HG02943 (cell line): Measurements from ENCODE around the gene TSR2.
"Not testable (repeated sequence)": the region's sequence is repeated elsewhere in the genome, so short reads cannot be mapped to it uniquely, and the experiment has no call there.

Experiments used
- ATAC-seq: cut with Tn5 transposase; IDR thresholded peaks from one replicate; pipeline ENCODE4 v1.9.1; 2021; ENCODE audit warnings: mild to moderate bottlenecking, low read depth, moderate library complexity; ENCODE audit not compliant: unreplicated experiment

The TSR2 gene

DNA sequence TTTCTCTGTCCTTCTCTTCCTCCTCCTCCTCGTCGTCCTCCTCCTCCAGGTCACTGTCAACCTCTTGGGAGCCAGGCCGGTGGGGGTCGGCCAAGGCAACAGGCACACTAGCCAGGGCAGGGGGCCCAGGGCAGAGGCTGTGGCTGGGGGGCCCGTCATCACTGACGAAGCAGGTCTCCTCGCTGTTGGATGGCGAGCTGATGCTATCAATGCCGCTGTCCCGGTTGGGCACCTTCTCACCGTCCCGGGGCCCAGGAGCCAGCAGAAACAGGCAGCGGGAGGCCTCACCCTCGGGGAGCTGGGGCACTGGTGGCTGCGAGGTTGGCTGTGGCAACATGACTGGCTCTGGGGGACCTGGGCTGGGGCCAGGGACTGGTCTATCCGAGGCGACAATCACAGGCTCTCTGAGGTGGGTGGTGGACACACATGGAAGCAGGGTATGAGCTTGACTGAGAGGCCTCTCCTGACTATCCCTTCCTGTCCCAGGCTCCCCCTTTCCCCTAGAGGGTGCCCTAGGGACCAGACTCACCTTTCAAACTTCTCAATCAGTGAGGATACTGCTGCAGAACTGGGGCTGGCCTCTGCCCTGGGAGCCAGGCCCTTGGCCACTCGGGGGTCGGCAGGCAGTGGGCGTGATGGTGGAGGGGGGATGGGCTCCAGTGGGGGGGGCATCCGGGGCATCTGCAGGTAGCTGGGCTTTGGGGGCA, 30.0 kb downstream of the TSR2 start:
- ATAC-seq = no peak

DNA sequence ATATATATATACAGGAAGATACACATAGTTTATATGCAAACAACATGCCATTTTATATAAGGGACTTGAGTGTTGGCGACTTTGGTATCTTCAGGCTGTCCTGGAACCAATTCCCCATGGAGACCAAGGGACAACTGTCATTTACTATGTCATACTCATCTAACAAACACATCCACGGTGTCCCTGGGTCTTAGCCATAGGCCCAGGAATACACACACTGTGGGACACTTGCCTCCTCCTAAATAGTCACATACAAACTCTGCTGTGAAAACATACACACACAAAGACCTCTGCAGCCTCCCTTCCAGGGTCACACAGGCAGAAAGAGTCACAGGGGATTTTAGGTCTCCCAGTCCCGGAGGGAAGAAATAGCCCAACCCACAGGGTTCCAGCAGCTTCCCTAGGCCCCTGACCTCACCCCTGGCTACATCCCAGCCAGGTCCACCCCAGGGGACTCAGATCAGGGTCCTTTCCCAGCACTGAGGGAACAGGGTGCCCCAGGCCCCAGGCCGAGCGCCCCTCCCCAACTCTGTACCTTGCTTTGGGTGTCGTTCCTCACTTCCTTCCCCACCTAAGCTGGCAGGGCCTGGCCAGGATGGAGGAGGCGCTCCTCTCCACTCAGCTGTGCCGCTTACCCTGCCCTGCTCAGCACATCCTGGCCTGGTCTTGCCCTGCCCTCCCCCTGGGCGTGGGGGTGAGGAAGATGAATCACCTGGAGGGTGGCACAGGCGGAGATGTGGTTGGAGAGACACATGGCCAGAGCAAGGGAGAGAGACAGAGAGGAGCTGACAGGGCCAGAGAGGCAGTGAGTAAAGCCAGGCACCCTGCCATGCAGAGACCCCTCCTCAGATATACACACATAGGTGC, 34.0 kb downstream of the TSR2 start:
- no peak for ATAC-seq

- no peak for ATAC-seq
Measured at GRCh38 chrX:54479136-54480111, 39.2 kb downstream of the TSR2 start.

- ATAC-seq = no peak
Measured at GRCh38 chrX:54482839-54483593, 42.8 kb downstream of the TSR2 start.

DNA sequence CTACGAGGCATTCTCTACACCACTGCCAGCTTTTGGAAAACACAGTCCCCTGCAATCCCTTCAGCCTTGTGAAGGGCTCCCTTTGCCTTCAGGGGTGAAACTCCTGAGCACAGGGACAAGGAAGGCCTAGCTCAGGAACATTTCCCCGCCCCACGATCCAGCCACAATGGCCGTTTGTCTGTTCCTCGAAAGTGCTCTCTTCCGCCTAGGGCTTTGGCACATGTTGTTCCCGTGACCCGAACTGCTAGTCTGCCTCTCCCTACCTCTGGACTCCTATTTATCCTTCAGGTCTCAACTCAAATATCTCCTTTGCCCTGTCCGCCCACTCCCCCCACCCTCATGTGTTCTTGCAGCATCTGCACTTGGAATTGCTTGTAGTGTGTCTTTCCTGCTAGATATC, 43.7 kb downstream of the TSR2 start:
- no peak for ATAC-seq

- no peak for ATAC-seq
Measured at GRCh38 chrX:54484666-54485065, 44.5 kb downstream of the TSR2 start.

DNA sequence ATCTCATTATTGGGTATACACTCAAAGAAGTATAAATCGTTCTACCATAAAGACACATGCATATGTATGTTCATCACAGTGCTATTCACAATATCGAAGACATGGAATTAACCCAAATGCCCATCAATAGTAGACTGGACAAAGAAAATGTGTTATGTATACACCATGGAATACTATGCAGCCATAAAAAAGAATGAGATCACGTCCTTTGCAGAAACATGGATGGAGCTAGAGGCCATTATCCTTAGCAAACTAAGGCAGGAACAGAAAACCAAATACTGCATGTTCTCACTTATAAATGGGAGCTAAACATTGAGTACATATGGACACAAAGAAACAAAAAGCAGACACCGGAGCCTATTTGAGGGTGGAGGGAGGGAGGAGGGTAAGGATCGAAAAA, 49.6 kb downstream of the TSR2 start:
- ATAC-seq = not testable (repeated sequence)

DNA sequence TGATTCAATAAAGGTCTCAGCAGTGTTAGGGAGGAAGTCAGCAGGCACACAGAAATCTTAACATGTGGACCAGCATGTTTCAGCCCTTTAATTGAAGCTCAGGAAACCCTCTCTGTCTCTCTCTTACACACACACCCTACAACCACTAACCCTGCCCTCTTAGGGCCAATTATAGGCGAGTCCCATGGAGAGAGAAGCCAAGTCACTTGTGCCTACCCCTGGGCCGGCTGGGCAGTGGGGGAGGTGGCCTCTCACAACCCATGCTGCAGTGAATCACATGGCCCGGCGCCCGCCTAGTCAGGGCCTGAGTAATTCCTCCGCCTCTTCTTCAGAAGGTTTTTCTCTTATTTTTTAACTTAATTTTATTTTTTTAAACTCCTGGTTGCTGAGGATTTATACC, 52.1 kb downstream of the TSR2 start:
- ATAC-seq = no peak

GRCh38 chrX:54494166-54494988, 54.2 kb downstream of the TSR2 start:
- no peak for ATAC-seq
